Measurements from ENCODE around the gene CDH23. TPM values are rescaled to one million over a fixed set of nuclear protein-coding genes. Genes with fewer than 3 reads are reported as not detected.
"Not testable (repeated sequence)": the region's sequence is repeated elsewhere in the genome, so short reads cannot be mapped to it uniquely, and the experiment has no call there.

CDH23 gene
- total and polyA plus RNA-seq, 2 donors (not counting 1 experiment from before 2014, with no cell fraction given): 0.01 to 0.17 TPM

- no peak overlapping the region for H3K9ac ChIP-seq (ENCODE audit: insufficient read depth, low read length)
- no peaks in the 10 kb centered on the region for H3K36me3 ChIP-seq (ENCODE audit: control insufficient read depth, insufficient read depth, low read length)
- H3K27me3 ChIP-seq (ENCODE audit: control insufficient read depth, insufficient read depth, low read length): no peaks in the 10 kb centered on the region
- no peaks in the 10 kb centered on the region for H4K20me1 ChIP-seq (ENCODE audit: control insufficient read depth, extremely low read depth, insufficient read depth, low read length)
- no peak overlapping the region for H3K4me3 ChIP-seq (replicated peaks in 1 of 4; ENCODE audit: control extremely low read depth in 1 of 4, insufficient read depth in 1 of 4, low read depth in 3 of 4, low read length in 4 of 4)
- H3K27ac ChIP-seq (ENCODE audit: insufficient read depth, low read length): no peak overlapping the region
- H3K79me2 ChIP-seq (ENCODE audit: control insufficient read depth, insufficient read depth, low read length): no peaks in the 10 kb centered on the region
- H3K4me2 ChIP-seq (ENCODE audit: extremely low read depth, insufficient read depth, low read length): no peak overlapping the region
- H3K4me1 ChIP-seq (ENCODE audit: control insufficient read depth, extremely low read depth, insufficient read depth, low read length): no peaks in the 10 kb centered on the region
- DNase-seq (ENCODE audit: low read depth in 2 of 2): peak; percentile 20 to 71
- TF ChIP-seq EZH2 (IDR thresholded peaks at IDR 0.05; ENCODE audit: low read length, missing control alignments) (no peak), CTCF (conservative IDR thresholded peaks at IDR 0.05 in 1 of 2, IDR thresholded peaks at IDR 0.05 in 1 of 2; ENCODE audit: low read depth in 1 of 2, low read length in 2 of 2) (no peak)
- H3K9me3 ChIP-seq (ENCODE audit: control insufficient read depth, insufficient read depth, low read depth, low read length): no peaks in the 10 kb centered on the region
- H2AFZ ChIP-seq (ENCODE audit: low read length): no peak overlapping the region
Observed at GRCh38 chr10:71357792-71358265, 38.9 kb upstream of the CDH23 start.

GRCh38 chr10:71358277-71358676 lies 38.4 kb upstream of the CDH23 start:
- DNase-seq (ENCODE audit: low read depth in 2 of 2): no peak
- Histone ChIP-seq H3K27ac (ENCODE audit: insufficient read depth, low read length) (no peak overlapping the region), H3K9ac (ENCODE audit: insufficient read depth, low read length) (no peak overlapping the region), H3K4me1 (ENCODE audit: control insufficient read depth, extremely low read depth, insufficient read depth, low read length) (no peaks in the 10 kb centered on the region), H3K36me3 (ENCODE audit: control insufficient read depth, insufficient read depth, low read length) (no peaks in the 10 kb centered on the region), H4K20me1 (ENCODE audit: control insufficient read depth, extremely low read depth, insufficient read depth, low read length) (no peaks in the 10 kb centered on the region), H2AFZ (ENCODE audit: low read length) (no peak overlapping the region), H3K9me3 (ENCODE audit: control insufficient read depth, insufficient read depth, low read depth, low read length) (no peaks in the 10 kb centered on the region), H3K27me3 (ENCODE audit: control insufficient read depth, insufficient read depth, low read length) (no peaks in the 10 kb centered on the region), H3K79me2 (ENCODE audit: control insufficient read depth, insufficient read depth, low read length) (no peaks in the 10 kb centered on the region), H3K4me2 (ENCODE audit: extremely low read depth, insufficient read depth, low read length) (no peak overlapping the region), H3K4me3 (replicated peaks in 1 of 4; ENCODE audit: control extremely low read depth in 1 of 4, insufficient read depth in 1 of 4, low read depth in 3 of 4, low read length in 4 of 4) (no peak overlapping the region)
- no peak for TF ChIP-seq CTCF (conservative IDR thresholded peaks at IDR 0.05 in 1 of 2, IDR thresholded peaks at IDR 0.05 in 1 of 2; ENCODE audit: low read depth in 1 of 2, low read length in 2 of 2)
- TF ChIP-seq EZH2 (IDR thresholded peaks at IDR 0.05; ENCODE audit: low read length, missing control alignments): no peak

GRCh38 chr10:71358906-71359305 lies 37.8 kb upstream of the CDH23 start:
- not testable (repeated sequence) for H3K36me3 ChIP-seq (ENCODE audit: control insufficient read depth, insufficient read depth, low read length); H2AFZ ChIP-seq (ENCODE audit: low read length); DNase-seq (ENCODE audit: low read depth in 2 of 2); H3K9ac ChIP-seq (ENCODE audit: insufficient read depth, low read length); H3K79me2 ChIP-seq (ENCODE audit: control insufficient read depth, insufficient read depth, low read length); H3K27ac ChIP-seq (ENCODE audit: insufficient read depth, low read length); H3K4me2 ChIP-seq (ENCODE audit: extremely low read depth, insufficient read depth, low read length); H4K20me1 ChIP-seq (ENCODE audit: control insufficient read depth, extremely low read depth, insufficient read depth, low read length); H3K27me3 ChIP-seq (ENCODE audit: control insufficient read depth, insufficient read depth, low read length); H3K4me1 ChIP-seq (ENCODE audit: control insufficient read depth, extremely low read depth, insufficient read depth, low read length); H3K4me3 ChIP-seq (replicated peaks in 1 of 4; ENCODE audit: control extremely low read depth in 1 of 4, insufficient read depth in 1 of 4, low read depth in 3 of 4, low read length in 4 of 4); H3K9me3 ChIP-seq (ENCODE audit: control insufficient read depth, insufficient read depth, low read depth, low read length)

Measured in fibroblast of lung (primary cell).